GM18861 (cell line): ENCODE measurements around the gene FXYD7.

Experiments
- ATAC-seq: cut with Tn5 transposase; IDR thresholded peaks from one replicate; pipeline ENCODE4 v1.9.1; 2021; ENCODE audit not compliant: unreplicated experiment

FXYD7 gene

GRCh38 chr19:35162471-35163326, 19.6 kb downstream of the FXYD7 start:
- no peak for ATAC-seq

- ATAC-seq, result no peak
Measured at GRCh38 chr19:35164418-35164817, 21.4 kb downstream of the FXYD7 start.

- ATAC-seq, result no peak
Measured at GRCh38 chr19:35165200-35166058, 22.4 kb downstream of the FXYD7 start.

GRCh38 chr19:35166100-35167063, 23.3 kb downstream of the FXYD7 start:
- ATAC-seq, result no peak

- no peak for ATAC-seq
Measured at GRCh38 chr19:35167251-35168119, 24.4 kb downstream of the FXYD7 start.

GRCh38 chr19:35168196-35168595, 25.1 kb downstream of the FXYD7 start:
- ATAC-seq, result no peak

GRCh38 chr19:35169221-35169995, 26.4 kb downstream of the FXYD7 start:
- no peak for ATAC-seq

- ATAC-seq, result no peak
Measured at GRCh38 chr19:35170359-35171061, 27.5 kb downstream of the FXYD7 start.

- no peak for ATAC-seq
Measured at GRCh38 chr19:35171730-35172129, 28.7 kb downstream of the FXYD7 start.

- ATAC-seq, result no peak
Measured at GRCh38 chr19:35174226-35174625, 31.2 kb downstream of the FXYD7 start.

- ATAC-seq, result no peak
Measured at GRCh38 chr19:35176181-35176570, 33.1 kb downstream of the FXYD7 start.

- no peak for ATAC-seq
Measured at GRCh38 chr19:35177377-35178274, 34.6 kb downstream of the FXYD7 start.

- ATAC-seq, result no peak
Measured at GRCh38 chr19:35178701-35179100, 35.6 kb downstream of the FXYD7 start.

GRCh38 chr19:35179830-35180229, 36.8 kb downstream of the FXYD7 start:
- no peak for ATAC-seq

GRCh38 chr19:35181387-35181786, 38.3 kb downstream of the FXYD7 start:
- no peak for ATAC-seq

- ATAC-seq, result no peak
Measured at GRCh38 chr19:35184267-35184666, 41.2 kb downstream of the FXYD7 start.

GRCh38 chr19:35184884-35185283, 41.8 kb downstream of the FXYD7 start:
- no peak for ATAC-seq
